Skin of body (tissue), 1 donor: Measurements from ENCODE around the gene PIP4K2A. TPM values are rescaled to one million over a fixed set of nuclear protein-coding genes. Genes with fewer than 3 reads are reported as not detected.

Source experiments
- total RNA-seq: library from RNA; depleted of rRNA; stranded (reverse); fragments of >200 nt; gene quantifications from one replicate; pipeline ENCODE4 v1.2.3, GENCODE V29; 2014

PIP4K2A gene
- total RNA-seq, 1 donor from 2014 or later, result 22.1 TPM

Other genes starting within 250 kb of the PIP4K2A start
- not detected for gene ARMC3, start 213.5 kb upstream of the PIP4K2A start, total RNA-seq